Loucy (cell line): ENCODE measurements around the gene TMEM176A.

Experiments
- H2AFZ ChIP-seq: fragments of 200-600 bp; sonication (generic); 2 replicates; pipeline ENCODE4 v1.6.0; 2016; ENCODE audit warnings: antibody characterized with exemption, mild to moderate bottlenecking, low read length, moderate library complexity
- H3F3A ChIP-seq: fragments of 200-600 bp; 2 replicates; pipeline ENCODE4 v1.6.0; 2016; ENCODE audit warnings: antibody characterized with exemption, low read depth, mild to moderate bottlenecking
- H3K27me3 ChIP-seq: fragments of 200-600 bp; sonication (generic); 2 replicates; pipeline ENCODE4 v1.6.1; 2014; ENCODE audit warnings: low read length, mild to moderate bottlenecking; ENCODE audit not compliant: insufficient read depth, poor library complexity, severe bottlenecking
- H3K36me3 ChIP-seq: fragments of 200-600 bp; sonication (generic); 2 replicates; pipeline ENCODE4 v1.6.1; 2016; ENCODE audit warnings: low read length; ENCODE audit not compliant: insufficient read depth
- H3K4me1 ChIP-seq: fragments of 200-600 bp; sonication (generic); 2 replicates; pipeline ENCODE4 v1.5.1; 2014; ENCODE audit warnings: low read length, mild to moderate bottlenecking; ENCODE audit not compliant: insufficient read depth, poor library complexity, severe bottlenecking
- H3K4me2 ChIP-seq: fragments of 200-600 bp; sonication (generic); 2 replicates; pipeline ENCODE4 v1.6.0; 2014; ENCODE audit warnings: antibody characterized with exemption, low read length, low read depth, mild to moderate bottlenecking; ENCODE audit not compliant: poor library complexity, severe bottlenecking
- H3K4me3 ChIP-seq: fragments of 200-600 bp; sonication (generic); 2 replicates; pipeline ENCODE4 v1.5.1; 2014; ENCODE audit warnings: low read length, mild to moderate bottlenecking, mixed read lengths; ENCODE audit not compliant: poor library complexity, severe bottlenecking
- H3K79me2 ChIP-seq: fragments of 200-600 bp; sonication (generic); 2 replicates; pipeline ENCODE4 v1.6.1; 2014; ENCODE audit warnings: low read length; ENCODE audit not compliant: insufficient read depth
- H3K9ac ChIP-seq: fragments of 200-600 bp; sonication (generic); 2 replicates; pipeline ENCODE4 v1.6.0; 2014; ENCODE audit warnings: mild to moderate bottlenecking, low read depth, low read length, moderate library complexity; ENCODE audit not compliant: poor library complexity, severe bottlenecking
- H3K9me2 ChIP-seq: fragments of 200-600 bp; sonication (generic); replicated peaks from 2 replicates; pipeline ENCODE4 v1.6.1; 2016; ENCODE audit warnings: low read depth, low read length, mixed read lengths
- H3K9me3 ChIP-seq: fragments of 200-600 bp; sonication (generic); 2 replicates; pipeline ENCODE4 v1.6.1; 2014; ENCODE audit warnings: mild to moderate bottlenecking, antibody characterized with exemption, low read length, low read depth; ENCODE audit not compliant: insufficient read depth
- H4K20me1 ChIP-seq: fragments of 200-600 bp; sonication (generic); 2 replicates; pipeline ENCODE4 v1.6.0; 2014; ENCODE audit warnings: antibody characterized with exemption, low read length, mild to moderate bottlenecking; ENCODE audit not compliant: insufficient read depth, poor library complexity, severe bottlenecking
- EZH2phosphoT487 ChIP-seq: fragments of 200-600 bp; IDR thresholded peaks from 2 replicates; pipeline ENCODE4 v1.6.1; 2018; ENCODE audit warnings: antibody characterized with exemption, mild to moderate bottlenecking, moderate library complexity, borderline replicate concordance
- TF ChIP-seq, protein P1 (sequence below): fragments of 200-600 bp; sonication (generic); conservative IDR thresholded peaks from 2 replicates; pipeline ENCODE4 v1.5.1; 2014; ENCODE audit warnings: mild to moderate bottlenecking, antibody characterized with exemption, low read length

The TMEM176A gene

DNA sequence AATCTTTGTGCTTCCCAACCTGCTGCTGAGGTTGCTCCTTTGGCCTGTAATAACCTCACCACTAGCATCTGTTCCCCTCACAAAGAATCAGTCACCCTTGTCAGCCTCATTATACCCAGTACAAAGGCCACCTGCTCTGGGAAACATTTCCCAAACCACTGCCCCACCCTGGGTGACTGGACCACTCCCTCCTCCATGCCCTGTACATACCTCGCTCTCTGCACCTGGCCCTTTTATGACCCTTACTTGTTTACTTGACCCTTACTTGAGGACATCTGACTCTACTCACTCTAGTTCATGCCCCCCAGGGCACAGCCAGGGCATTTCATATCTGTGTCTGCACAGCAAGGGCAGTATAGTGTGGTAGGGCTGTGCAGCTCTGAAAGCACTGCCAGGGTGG is 30.4 kb downstream of the TMEM176A start:
- TF ChIP-seq EZH2phosphoT487 = no peak
- TF ChIP-seq, protein P1, sequence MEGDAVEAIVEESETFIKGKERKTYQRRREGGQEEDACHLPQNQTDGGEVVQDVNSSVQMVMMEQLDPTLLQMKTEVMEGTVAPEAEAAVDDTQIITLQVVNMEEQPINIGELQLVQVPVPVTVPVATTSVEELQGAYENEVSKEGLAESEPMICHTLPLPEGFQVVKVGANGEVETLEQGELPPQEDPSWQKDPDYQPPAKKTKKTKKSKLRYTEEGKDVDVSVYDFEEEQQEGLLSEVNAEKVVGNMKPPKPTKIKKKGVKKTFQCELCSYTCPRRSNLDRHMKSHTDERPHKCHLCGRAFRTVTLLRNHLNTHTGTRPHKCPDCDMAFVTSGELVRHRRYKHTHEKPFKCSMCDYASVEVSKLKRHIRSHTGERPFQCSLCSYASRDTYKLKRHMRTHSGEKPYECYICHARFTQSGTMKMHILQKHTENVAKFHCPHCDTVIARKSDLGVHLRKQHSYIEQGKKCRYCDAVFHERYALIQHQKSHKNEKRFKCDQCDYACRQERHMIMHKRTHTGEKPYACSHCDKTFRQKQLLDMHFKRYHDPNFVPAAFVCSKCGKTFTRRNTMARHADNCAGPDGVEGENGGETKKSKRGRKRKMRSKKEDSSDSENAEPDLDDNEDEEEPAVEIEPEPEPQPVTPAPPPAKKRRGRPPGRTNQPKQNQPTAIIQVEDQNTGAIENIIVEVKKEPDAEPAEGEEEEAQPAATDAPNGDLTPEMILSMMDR = no peak
- H3K36me3 ChIP-seq = no peaks in the 10 kb centered on the region

GRCh38 chr7:150831851-150832250 is 31.3 kb downstream of the TMEM176A start:
- H3F3A ChIP-seq = no peaks in the 10 kb centered on the region
- TF ChIP-seq, protein P1 = no peak
- TF ChIP-seq EZH2phosphoT487 = no peak
- H3K79me2 ChIP-seq = no peaks in the 10 kb centered on the region
- no peak overlapping the region for H3K4me2 ChIP-seq
- no peak overlapping the region for H3K4me3 ChIP-seq
- no peaks in the 10 kb centered on the region for H3K27me3 ChIP-seq
- H3K9me3 ChIP-seq = no peaks in the 10 kb centered on the region
- H3K9ac ChIP-seq = no peak overlapping the region
- H3K36me3 ChIP-seq = no peaks in the 10 kb centered on the region
- no peak overlapping the region for H2AFZ ChIP-seq
- H4K20me1 ChIP-seq = no peaks in the 10 kb centered on the region
- H3K4me1 ChIP-seq = no peaks in the 10 kb centered on the region
- no peaks in the 10 kb centered on the region for H3K9me2 ChIP-seq

More for the DNA sequence above, 30.4 kb downstream of the TMEM176A start:
- Histone ChIP-seq H3K4me1 (no peaks in the 10 kb centered on the region), H3K79me2 (no peaks in the 10 kb centered on the region), H4K20me1 (no peaks in the 10 kb centered on the region), H3K9me2 (no peaks in the 10 kb centered on the region), H3K4me2 (no peak overlapping the region), H3K9me3 (no peaks in the 10 kb centered on the region), H3F3A (no peaks in the 10 kb centered on the region), H3K9ac (no peak overlapping the region), H2AFZ (no peak overlapping the region), H3K4me3 (no peak overlapping the region), H3K27me3 (no peaks in the 10 kb centered on the region)

DNA sequence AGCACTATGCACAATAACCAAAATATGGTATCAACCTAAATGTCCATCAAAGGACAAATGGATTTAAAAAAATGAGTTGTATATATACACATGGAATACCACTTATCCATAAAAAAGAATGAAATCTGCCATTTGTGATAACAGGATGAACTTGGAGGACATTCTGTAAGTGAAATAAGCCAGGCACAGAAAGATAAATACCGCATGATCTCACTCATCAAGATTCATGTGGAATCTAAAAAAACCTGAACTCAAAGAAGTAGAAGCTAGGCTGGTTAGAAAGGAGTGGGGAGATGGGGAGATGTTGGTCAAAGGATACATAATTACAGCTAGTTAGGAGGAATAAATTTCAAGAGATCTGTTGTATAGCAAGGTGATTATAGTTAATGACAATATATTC is 34.5 kb downstream of the TMEM176A start:
- H3K79me2 ChIP-seq = no peaks in the 10 kb centered on the region
- H3K4me1 ChIP-seq = no peaks in the 10 kb centered on the region
- no peaks in the 10 kb centered on the region for H4K20me1 ChIP-seq
- H3K9ac ChIP-seq = no peak overlapping the region
- no peaks in the 10 kb centered on the region for H3F3A ChIP-seq
- no peaks in the 10 kb centered on the region for H3K36me3 ChIP-seq
- no peak overlapping the region for H3K4me2 ChIP-seq
- no peak overlapping the region for H3K4me3 ChIP-seq
- no peak for TF ChIP-seq EZH2phosphoT487
- TF ChIP-seq, protein P1 = no peak
- no peaks in the 10 kb centered on the region for H3K9me2 ChIP-seq
- H3K27me3 ChIP-seq = no peaks in the 10 kb centered on the region
- H2AFZ ChIP-seq = no peak overlapping the region
- no peaks in the 10 kb centered on the region for H3K9me3 ChIP-seq
